G401 (cell line): ENCODE results near the gene PTPRN2. TPM values are rescaled to one million over a fixed set of nuclear protein-coding genes. Genes with fewer than 3 reads are reported as not detected.

Source experiments
- DNase-seq: peaks from one replicate; pipeline ENCODE4 v3.0.0-alpha.2; 2015; ENCODE audit warnings: low spot score
- in situ Hi-C: cut with HindIII; loops from 2 replicates; pipeline ENCODE4 v1.10.0; 2016; ENCODE audit warnings: low sequenced_read_pairs, mixed read lengths
- total RNA-seq: library from RNA; depleted of rRNA; stranded (reverse); fragments of >200 nt; shearing (Covaris generic); gene quantifications from 2 replicates; pipeline ENCODE4 v1.2.3, GENCODE V29; 2014

The PTPRN2 gene
- total RNA-seq, 1 experiment from 2014 or later = not detected

DNA sequence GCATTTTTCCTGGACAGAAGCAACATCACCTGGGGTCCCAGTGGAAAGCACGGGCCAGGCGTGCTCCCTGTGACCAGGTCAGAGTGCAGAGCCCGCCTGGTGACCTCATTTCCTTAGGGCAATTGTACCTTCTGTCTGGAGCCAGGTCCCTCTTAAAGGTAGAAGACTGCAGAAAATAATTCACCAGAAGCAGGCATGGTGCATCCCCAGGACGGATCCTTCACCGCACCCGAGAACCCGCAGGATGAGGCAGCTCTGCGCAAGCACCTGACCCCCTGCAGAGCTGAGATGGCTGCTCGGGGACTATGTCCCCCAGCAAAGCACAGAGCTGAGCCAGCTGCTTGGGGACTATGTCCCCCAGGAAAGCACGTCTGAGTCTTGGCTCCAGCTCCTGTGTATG lies 557.6 kb downstream of the PTPRN2 start:
- in situ Hi-C loops = no loop called here
- no peak for DNase-seq

DNA sequence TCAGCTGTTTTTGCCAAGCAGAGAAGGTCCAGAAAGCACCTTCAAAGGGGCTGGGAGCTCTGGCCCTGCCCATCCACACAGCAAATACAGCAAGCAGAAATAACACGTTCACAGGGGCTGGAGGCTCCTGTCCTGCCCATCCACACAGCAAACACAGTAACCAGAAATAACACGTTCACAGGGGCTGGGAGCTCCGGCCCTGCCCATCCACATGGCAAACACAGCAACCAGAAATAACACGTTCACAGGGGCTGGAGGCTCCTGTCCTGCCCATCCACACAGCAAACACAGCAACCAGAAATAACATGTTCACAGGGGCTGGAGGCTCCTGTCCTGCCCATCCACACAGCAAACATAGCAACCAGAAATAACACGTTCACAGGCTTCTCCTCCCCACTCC lies 558.1 kb downstream of the PTPRN2 start:
- DNase-seq = no peak
- in situ Hi-C loops = no loop called here

DNA sequence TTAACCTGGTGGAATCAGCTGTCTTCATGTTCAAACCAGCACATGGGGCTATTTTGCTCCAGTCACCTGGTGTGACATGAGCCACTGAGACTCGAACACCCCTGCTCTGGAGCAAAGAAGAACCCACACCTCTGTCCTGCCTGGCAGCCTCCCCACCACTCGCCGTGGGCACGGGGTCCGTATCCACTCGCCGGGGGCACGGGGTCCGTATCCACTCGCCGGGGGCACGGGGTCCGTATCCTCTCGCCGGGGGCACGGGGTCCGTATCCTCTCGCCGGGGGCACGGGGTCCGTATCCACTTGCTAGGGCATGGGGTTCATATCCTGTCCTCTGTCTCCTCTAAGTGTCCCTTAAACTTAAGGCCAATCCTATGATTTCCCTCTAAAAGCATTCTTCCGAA lies 558.7 kb downstream of the PTPRN2 start:
- in situ Hi-C loops = no loop called here
- DNase-seq = no peak

DNA sequence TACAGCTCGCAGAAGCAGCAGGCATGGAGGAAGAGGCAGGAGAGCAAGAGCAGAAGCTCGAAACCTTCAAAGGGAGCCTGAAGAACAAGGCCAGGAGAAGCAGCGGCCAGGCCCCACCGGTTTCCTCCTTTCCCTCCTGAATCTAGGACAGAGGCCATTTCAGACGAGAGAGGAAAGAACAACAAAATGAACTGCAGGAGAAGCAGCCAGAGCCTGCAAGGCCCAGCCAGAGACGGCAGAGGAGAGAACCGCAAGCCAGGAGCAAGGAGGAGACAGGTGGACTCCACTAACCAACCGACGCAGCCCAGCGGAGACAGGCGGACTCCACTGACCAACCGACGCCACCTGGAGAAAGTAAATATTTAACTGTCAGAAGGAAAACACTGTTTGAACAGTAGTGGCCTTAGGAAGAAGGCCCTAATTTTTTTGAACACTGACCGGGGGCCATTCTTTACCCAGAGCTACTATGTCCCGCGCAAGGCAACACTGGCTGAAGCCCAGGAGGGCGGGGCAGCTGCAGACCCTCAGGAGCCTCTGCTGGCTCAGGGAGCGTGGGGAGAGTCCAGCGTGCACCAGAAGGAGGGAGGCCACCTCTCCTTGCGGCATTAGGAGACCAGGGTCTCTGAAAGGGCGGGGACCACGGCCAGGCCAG lies 559.2 kb downstream of the PTPRN2 start:
- in situ Hi-C loops = no loop called here
- no peak for DNase-seq

DNA sequence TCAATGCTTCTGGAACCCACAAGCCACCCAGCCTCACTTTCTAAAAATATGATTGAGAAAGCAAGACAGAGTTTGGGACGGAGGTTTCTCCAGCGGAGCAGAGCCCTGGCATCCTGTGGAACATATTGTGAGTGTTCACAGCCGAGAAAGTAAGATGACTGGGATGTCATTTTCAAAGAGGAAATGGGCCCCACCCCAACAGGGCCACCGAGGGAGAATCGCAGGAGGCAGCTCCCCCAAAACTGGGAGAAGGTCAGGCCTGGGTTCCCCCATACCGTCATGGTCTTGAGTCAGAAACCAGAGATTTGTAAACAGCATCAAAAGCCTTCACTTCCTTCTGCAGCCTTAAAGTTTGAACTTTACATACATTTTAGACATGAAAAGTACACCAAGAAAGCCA lies 560.0 kb downstream of the PTPRN2 start:
- no peak for DNase-seq
- in situ Hi-C loops = no loop called here

DNA sequence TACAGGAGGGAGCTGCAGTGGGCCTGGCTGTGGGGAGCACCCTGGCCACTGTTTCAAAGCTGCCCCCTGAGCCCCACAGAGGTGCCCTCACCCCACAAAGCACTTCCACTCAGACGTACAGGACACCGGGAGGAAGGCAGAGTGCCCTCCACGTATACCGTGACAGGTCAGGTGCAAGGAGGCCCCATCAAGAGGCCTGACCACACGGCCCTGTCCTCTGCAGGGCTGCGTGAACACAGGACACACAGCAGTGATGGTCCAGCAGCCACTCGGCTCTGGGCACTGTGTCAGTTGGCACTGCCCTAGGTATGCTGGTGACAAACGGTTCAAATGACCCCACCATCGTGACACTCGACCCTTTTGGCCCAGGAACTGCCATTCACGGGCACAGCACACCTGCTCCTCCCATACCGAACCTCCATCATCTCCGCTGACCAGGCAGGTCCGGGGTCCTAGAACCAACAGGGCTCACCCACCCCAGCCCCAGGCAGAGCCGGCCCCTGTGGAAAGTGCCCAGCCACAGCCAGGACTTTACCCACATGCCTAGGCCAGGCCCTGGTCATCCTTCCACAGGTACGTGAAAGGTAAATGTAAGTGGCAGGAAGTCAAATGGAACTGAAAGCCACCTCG lies 560.9 kb downstream of the PTPRN2 start:
- DNase-seq = no peak
- in situ Hi-C loops = no loop called here

DNA sequence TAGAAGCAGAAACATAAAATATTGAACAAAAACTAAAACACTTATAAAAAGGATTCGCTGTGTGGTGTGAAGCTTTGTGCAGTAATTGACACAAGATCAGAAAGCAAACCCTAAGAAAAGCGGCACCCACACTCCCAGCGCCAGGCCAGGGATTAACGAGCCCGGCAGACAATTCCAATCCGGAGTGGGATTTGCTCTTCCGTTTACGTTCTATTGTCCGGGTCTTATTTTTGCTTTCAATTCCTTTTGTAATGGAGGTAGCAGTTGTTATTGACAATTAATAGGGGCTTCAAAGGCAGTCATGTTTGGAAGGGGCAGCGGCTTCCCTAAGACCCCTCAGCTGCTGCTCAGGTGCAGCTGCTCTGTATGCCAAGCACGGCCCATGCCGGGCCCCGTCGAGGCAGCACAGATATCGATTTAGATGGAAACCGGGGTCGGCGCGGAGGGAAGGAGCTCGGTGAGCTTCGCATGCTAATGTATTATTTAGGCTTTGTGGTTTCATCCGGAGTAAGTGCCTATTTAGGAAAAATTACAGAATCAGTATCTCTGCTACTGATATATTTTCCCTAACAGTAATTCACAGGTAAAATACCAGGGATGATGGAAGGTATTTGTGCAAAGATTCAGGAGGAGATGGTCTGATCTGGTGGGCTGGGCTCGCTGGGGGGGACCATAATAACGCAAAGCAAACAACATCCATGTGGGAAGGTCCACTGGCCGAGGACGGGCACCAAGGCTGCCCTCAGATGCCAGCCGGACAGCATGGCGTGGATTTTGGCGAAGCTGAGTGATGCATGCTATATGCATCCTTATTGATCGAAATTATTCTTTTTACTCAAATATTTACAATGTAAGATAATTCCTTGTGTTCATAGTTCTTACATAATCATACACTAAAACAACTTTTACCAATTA lies 561.7 kb downstream of the PTPRN2 start:
- no peak for DNase-seq
- in situ Hi-C loops = no loop called here

DNA sequence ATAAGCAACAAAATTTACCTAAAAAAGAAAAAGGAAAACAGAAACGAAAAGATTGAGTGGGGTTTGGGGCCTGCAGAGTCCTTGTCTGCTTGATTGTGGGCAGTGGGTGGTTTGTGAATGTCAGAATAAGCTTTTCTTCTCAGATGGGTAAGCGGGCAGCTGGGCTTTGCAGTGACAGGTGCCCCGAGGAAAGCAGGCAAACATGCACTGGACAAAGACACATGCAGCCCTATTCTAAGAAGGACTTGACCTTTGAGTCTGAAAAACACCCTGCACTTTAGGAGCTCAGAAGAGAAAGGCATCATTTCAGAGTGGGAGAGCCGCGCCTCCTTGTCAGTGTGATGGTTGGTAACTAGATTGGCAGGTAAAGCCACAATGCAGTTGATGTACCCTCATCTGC lies 562.7 kb downstream of the PTPRN2 start:
- in situ Hi-C loops = no loop called here
- DNase-seq = no peak

DNA sequence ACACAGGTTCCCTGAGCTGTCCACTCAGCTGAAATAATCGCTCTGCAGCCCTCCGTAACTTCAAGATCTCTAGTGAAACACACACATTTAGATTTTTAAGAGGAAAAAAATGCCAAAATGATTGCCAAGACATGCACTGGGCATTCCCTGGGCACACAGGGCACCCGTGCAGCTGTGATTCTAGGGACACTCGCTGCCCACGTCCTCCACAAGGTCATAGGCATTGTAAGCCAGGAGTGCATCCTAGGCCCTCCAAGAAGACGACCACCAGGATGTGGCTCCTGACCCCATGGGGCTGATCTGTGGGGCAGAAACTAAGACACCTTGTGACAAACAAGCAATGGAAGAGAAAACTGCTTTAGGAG lies 563.3 kb downstream of the PTPRN2 start:
- no peak for DNase-seq
- in situ Hi-C loops = no loop called here

DNA sequence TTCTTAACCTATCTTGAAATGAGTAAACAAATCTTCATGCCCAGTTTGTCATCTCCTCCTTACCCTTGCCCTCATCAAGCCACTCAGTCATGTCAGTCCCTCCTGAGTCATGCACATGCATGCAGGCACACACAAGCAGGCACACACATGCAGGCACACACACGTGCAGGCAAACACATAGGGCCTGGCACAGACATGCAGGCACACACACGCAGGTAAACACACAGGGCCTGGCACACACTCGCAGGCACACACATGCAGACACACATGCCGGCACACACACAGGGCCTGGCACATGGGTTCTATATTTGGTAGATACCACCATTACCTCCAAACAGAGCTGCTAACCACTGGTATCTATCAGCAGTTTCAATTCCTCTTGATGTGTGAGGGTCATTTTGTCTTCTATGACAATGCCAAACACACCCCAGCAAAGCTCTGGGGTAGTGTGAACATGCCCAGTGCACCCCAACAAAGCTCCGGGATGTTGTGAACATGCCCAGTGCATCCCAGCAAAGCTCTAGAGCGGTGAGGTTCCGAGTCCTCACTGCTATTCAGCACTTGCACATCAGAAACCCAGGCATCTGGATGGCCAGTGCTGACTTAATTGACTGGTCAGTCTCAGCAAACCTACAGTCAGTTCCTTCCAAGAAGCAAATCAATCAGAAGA lies 563.8 kb downstream of the PTPRN2 start:
- in situ Hi-C loops = no loop called here
- no peak for DNase-seq

DNA sequence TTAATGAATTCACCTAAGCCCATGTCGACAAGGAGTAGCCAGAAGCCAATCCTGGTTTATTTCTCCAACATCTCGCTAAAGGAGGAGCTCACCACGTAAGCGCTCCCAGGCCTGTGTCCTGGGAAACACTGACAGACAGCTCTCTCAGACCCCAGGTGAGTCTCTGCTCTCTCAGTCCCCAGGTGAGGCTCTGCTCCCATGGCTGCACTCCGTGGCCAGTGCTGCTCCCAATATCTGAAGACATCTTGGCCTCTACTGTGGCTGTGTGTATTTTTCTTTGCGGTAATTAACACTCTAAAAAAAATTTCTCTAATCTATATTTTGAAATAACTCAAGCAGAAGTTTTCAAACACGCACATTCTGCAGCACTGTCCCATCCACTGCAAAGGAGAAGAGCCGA lies 564.5 kb downstream of the PTPRN2 start:
- no peak for DNase-seq
- in situ Hi-C loops = no loop called here

DNA sequence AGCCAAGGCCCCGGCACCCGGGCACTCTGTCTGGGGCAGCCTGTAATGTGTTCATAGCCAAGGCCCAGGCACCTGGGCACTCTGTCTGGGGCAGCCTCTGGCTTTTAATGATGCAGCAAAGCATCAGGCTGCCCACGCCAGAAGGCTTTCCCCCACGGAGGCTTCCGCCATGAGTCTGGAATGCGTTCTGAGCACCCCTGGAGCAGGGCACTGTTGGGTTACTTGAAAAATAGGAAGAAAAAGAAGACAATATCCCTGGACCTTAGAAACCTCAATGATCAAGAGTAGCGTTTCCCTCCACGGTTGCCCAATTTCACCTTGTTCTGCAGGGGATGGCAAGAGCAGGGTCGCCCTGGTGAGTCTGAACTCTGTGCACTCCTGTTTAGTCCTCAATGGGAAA lies 565.0 kb downstream of the PTPRN2 start:
- no peak for DNase-seq
- in situ Hi-C loops = no loop called here

DNA sequence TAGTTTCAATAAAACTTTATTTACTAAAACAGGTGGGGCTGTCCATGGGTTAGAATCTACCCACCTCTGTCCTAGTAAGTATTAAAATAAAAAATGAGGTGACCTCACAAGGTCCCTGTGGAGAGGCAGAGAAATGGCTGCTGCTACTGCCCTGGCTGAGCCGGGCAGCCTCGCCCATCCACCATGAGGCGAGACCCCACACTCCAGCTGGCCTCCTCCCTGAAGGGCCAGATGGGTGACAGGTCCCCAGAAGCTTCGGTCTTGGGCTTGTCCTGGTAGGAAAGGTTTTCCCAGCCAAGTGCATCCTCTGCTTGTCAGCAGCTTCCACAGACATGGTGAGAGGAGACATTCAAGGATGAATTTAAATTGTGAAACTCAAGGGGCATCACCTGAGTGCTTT lies 565.8 kb downstream of the PTPRN2 start:
- in situ Hi-C loops = no loop called here
- DNase-seq = no peak

DNA sequence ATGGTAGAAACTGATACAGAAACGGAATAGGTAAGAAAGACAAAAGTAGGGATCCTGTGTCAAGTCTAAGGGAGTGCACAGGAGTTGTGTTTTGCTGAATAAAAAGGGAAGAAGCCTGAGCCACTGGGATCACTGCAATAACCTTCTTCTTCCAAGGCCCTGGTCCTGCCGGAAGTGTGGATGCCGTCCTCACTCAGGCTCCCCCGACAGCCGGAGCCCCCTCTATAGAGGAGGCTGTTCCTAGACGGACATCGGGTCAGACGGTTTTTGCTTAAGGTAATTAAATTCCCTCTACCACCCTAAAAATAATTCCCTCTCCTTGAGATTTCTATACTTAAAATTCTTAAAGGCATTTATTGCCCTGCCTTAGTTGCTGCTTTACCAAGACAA lies 566.9 kb downstream of the PTPRN2 start:
- in situ Hi-C loops = no loop called here
- DNase-seq = no peak

DNA sequence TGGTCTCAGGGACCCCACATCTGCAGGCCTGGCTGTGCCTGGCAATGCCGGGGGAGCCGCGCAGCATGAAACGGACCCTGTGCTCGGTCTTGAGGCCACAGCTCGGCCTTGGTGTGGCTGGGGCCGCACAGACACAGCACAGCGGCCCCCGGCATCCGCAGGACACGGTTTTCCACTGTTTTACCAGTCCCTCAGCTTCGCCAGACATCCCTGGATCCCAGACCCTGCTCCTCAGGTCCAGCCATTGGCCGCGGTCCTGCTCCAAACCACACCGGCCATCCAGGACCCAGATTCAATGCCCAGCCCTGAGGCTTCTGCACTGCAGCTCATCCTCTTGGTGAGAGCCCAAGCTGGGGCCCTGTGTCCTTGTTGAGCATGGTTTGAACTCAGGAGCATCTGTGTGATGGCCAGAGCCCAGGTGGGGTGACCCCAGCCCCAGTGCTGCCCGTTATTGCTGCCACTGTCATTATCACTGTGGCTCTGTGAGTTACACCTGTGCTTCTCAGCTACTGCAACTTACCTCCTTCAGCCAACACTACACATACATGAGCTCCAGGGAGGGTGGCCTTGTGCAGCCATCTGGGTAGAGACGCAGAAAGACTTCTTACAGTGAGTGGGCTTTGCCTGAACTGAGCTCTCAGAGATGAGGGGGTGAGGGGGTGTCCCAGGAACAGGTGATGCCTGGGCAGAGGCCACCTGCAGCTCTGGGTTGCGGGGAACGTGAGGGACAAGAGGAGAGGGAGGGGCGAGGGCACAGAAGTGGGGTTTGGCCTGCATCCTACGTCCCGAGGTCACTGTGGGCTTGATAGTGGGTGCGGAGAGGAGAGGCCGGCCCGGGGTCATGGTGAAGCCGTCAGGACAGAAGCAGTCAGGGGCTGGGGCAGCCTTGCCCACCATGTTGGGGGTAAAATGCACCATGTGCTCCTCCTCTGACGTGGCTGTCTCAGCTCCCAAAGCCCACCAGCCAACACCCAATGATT lies 567.6 kb downstream of the PTPRN2 start:
- in situ Hi-C loops = no loop called here
- DNase-seq = no peak

DNA sequence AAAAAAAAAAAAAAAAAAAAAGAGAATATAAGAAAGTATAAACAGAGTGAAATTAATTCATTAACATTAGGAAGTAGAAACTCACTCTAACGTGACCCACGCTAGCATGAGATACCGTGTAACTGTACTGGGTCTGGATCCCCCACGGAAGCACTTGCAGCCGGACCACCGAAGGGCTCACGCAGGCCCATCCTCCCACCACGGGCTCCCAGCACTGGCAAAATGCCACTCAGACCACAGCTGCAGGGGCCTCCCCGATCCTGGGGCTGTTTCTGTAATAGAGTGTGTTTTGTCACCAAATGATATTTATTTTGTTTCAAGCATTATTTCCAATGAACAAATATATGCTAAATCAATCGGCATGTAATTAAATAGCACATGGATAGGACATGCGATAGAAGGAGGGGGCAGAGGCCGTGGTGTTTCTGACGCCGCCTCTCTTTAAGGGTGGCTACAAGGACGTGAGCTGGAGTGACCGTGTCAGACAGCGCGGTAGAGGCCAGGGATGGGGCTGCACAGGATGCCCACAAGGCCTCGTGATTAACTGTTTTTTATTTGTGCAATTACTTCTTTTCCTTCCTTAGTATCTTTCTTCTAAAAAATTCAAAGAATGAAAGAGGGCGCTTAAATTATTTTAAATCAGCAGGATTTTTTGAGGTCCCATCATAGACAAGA lies 568.5 kb downstream of the PTPRN2 start:
- no peak for DNase-seq
- in situ Hi-C loops = no loop called here

DNA sequence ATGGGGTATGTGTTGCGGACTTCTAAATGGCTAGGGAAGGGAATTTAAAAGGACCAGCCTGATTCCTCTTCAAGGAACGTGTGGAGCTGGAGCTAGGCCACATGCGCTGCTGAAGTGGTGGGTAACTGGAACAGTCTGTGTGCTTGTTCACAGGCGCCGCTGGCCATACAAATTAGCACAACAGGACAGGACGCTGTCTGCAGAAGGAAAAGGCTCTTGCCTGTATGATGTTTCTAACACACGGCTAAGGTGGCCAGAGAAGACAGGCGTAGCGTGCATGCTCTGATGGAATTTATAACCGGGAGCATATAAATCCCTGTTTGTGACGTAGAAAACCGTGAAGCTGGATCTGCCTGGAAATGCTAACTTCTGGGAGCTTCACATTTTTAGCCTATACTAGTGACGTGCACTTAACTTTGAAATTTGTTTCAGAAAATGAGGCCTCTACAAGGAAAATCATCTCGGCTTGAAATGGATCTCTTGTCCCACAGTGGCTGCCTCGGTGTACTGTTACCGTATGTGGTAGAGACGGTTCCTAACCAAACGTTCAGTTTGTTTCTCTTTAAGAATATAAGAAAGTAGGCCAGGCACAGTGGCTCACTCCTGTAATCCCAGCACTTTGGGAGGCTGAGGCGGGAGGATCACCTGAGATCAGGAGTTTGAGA lies 569.4 kb downstream of the PTPRN2 start:
- in situ Hi-C loops = no loop called here
- no peak for DNase-seq
